ENCODE data around the gene NFAM1.

GRCh38 chr22:42397332-42398249 is 34.6 kb downstream of the NFAM1 start:
- TF ChIP-seq CTCF (IDR thresholded peaks at IDR 0.05; ENCODE audit: low read depth, low read length, missing input control) (no peak), YY1 (IDR thresholded peaks at IDR 0.05) (no peak), ZBTB33 (IDR thresholded peaks at IDR 0.05) (no peak), TAF1 (conservative IDR thresholded peaks at IDR 0.05) (no peak), REST (IDR thresholded peaks at IDR 0.05) (no peak), HNF4G (IDR thresholded peaks at IDR 0.05) (no peak), GABPA (IDR thresholded peaks at IDR 0.05 in 1 of 2, conservative IDR thresholded peaks at IDR 0.05 in 1 of 2) (no peak)

All from liver (tissue), 3 donors.